NCI-H1417 (cell line): ENCODE data around the gene SBK2.
"Not testable (repeated sequence)": the region's sequence is repeated elsewhere in the genome, so short reads cannot be mapped to it uniquely, and the experiment has no call there.

Experiments used
- DNase-seq, 3 experiments: peaks; one replicate each; lab custom pipeline; 2025; lab: John Stamatoyannopoulos, UW

The SBK2 gene

DNA sequence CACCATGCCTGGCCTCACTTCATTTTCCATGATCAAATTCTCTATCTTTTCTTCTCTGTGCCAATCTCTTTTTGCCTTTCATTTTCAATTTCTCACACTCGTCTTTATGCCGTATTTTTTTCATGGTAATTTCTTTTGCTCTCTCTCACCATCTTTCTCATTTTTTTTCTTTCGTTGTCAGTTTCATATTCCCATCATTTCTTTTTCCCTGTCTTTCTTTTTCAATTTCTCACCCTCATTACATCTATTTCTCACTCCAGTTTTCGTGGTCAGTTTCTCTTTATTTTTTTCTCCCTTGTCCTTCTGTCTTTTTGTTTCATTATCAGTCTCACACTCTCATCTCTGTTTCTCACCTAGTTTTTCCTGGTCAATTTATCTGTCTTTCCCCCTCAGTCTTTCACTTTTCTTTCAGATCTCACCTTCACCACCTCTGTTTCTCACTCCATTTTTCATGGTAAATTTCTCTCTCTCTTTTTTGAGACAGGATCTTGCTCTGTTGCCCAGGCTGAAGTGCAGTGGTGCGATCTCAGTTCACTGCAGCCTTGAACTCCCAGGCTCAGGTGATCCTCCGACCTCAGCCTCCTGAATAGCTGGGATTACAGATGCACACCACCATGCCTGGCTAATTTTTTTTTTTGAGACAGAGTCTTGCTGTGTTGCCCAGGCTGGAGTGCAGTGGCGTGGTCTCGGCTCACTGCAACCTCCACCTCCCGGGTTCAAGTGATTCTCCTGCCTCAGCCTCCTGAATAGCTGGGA is 34.6 kb downstream of the SBK2 start:
- DNase-seq = no peak

GRCh38 chr19:55500368-55500952 is 36.5 kb downstream of the SBK2 start:
- no peak for DNase-seq

- DNase-seq = peak in 1 of 3 experiments; percentile 21
Measured at GRCh38 chr19:55498246-55498840, 38.6 kb downstream of the SBK2 start.

- DNase-seq = no peak
Measured at GRCh38 chr19:55497763-55498162, 39.2 kb downstream of the SBK2 start.

GRCh38 chr19:55496820-55497219 is 40.1 kb downstream of the SBK2 start:
- not testable (repeated sequence) for DNase-seq

GRCh38 chr19:55495646-55496349 is 41.1 kb downstream of the SBK2 start:
- peak in 1 of 3 experiments; percentile 11 for DNase-seq

DNA sequence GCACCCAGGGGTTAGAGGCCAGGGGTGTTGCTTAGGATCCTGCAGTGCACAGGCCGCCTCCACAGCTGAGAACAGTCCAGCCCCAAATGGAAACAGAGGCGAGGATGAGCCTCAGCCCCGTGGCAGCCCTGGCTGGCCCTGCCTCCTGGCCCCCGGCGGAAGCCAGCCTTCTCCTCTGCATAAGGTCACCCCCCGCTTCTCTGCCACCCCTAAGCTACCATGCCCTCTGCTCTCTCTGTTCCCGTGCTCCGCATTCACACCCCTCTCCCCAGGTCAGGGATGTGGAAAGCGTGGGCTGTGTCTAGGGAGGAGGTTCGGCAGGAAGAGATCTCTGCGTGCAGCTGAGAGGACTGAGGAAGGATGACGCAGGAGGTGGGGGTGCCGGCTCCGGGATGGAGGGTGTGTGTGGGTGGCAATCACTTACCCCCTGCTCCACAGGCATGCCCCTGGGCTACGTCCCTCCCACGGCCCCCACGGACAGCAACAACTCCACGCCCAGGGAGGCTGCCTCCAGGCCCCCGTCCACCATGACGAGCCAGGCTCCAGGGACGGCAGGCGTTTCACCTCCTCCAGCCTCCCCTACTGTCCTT is 42.7 kb downstream of the SBK2 start:
- DNase-seq = no peak

- no peak for DNase-seq
Measured at GRCh38 chr19:55493645-55494171, 43.2 kb downstream of the SBK2 start.

- no peak for DNase-seq
Measured at GRCh38 chr19:55493052-55493644, 43.8 kb downstream of the SBK2 start.

- peak in 2 of 3 experiments; percentile 10 to 22 for DNase-seq
Measured at GRCh38 chr19:55492362-55492944, 44.5 kb downstream of the SBK2 start.

DNA sequence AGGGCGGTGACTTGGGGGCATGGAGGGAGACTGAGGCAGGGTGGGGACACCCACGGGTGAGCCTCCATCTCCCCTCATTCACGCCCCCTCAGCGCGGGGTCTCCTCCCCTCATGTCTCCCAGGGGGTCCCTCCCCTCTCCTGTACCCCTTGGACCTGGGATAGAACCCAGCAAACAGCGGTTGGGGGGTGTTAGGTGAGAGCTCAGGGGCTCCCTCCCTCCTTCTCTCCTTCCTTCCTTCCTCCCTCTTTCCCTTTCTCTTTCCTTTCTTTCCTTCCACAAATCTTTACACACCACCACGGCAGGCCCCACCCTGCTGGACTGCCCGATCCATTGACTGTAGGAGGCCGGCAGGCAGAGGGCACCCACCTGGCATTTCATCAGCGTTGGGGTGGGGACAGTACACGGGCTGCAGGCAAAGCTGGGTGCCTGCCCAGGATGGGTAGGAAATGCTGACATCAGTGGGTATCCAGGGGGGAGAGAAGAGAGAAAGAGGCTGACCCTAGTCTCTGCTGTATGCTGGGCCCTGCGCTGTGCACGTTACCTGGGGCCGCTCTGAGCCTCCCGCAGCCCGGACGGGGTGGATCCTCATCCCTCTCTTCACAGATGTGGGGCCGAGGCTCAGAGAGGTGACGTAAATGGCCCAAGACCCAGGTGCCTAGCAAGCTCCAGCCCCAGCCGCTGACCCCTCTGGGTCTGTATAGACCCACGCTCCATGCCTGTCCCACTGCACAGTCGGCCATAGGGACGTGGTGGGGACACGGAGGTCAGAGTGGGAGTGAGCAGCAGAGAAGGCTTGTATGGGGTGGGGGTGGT is 45.2 kb downstream of the SBK2 start:
- no peak for DNase-seq

- no peak for DNase-seq
Measured at GRCh38 chr19:55490478-55491432, 46.2 kb downstream of the SBK2 start.

DNA sequence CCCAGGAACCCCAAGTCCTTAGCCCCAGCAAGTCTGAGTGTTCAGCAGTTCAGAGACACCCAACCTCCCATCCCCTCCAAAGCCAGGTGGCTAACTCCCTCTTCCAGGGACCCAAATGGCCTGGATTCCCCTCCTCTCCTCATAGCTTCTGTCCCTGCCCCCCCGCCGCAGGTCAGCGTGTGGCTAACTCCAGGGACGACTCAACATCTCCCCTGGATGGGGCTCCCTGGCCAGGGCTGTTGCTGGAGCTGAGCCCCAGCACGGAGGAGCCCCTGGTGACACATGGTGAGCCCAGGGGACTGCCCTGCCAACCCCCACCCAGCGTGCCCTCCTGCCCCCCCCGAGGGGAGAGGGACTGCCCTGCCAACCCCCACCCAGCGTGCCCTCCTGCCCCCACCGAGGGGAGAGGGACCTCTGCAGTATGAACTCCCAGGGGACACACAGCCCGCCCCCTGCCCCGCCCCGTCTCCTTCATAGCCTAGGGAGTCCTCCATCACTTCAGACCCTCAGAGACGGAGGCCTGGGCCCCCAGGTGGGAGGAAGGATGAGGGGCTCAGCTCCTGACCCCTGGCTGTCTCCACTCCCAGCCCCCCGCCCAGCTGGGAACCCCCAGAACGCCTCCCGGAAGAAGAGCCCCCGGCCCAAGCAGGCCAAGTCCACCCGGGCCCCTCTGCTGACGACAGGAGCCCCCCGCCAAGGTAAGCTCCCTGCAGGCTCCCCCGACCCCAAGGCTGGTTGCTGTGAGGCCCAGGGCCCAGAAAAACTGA is 47.0 kb downstream of the SBK2 start:
- no peak for DNase-seq

DNA sequence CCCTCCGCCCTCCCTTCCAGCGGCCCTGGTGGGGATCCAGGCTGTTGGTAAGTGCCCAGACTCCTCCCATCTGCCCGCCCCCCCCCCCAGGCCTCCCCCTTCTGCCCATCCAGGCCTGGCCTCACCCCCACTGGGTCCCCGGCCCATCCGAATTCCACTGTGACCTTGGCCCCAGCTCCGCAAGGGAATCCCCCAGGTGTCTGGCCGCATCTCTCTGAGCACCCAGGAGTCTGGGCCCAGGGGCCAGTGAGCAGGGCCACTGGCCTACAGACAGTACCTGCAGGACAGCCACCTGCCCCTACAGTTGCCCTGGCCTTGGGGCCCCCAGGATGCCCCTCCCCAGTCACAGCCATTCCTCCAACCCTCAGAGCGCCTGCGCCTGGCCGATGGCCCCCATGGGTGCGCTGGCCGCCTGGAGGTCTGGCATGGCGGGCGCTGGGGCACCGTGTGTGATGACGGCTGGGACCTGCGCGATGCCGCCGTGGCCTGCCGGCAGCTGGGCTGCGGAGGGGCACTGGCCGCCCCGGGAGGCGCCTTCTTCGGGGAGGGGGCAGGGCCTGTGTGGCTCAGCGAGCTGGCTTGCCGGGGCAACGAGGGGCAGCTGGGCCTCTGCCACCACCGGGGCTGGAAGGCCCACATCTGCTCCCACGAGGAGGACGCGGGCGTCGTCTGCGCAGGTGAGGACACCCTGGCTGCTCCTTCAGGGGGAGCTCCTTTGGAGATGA is 47.8 kb downstream of the SBK2 start:
- DNase-seq = no peak

- peak in 1 of 3 experiments; percentile 13 for DNase-seq
Measured at GRCh38 chr19:55487924-55488687, 48.8 kb downstream of the SBK2 start, which contains the start of gene SSC5D. SSC5D (plus strand) TSS chr19:55488436; CDS start chr19:55488590, 154 bp downstream.

- DNase-seq = peak in 1 of 3 experiments; percentile 14
Measured at GRCh38 chr19:55486971-55487923, 49.7 kb downstream of the SBK2 start.
